ENCODE results near the gene C1QTNF5.

- TF ChIP-seq EZH2 (IDR thresholded peaks at IDR 0.05; ENCODE audit: borderline replicate concordance) (no peak), EZH2phosphoT487 (IDR thresholded peaks at IDR 0.05; ENCODE audit: low read depth, severe bottlenecking, unreplicated experiment) (no peak)
- TF ChIP-seq, protein P1, sequence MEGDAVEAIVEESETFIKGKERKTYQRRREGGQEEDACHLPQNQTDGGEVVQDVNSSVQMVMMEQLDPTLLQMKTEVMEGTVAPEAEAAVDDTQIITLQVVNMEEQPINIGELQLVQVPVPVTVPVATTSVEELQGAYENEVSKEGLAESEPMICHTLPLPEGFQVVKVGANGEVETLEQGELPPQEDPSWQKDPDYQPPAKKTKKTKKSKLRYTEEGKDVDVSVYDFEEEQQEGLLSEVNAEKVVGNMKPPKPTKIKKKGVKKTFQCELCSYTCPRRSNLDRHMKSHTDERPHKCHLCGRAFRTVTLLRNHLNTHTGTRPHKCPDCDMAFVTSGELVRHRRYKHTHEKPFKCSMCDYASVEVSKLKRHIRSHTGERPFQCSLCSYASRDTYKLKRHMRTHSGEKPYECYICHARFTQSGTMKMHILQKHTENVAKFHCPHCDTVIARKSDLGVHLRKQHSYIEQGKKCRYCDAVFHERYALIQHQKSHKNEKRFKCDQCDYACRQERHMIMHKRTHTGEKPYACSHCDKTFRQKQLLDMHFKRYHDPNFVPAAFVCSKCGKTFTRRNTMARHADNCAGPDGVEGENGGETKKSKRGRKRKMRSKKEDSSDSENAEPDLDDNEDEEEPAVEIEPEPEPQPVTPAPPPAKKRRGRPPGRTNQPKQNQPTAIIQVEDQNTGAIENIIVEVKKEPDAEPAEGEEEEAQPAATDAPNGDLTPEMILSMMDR (IDR thresholded peaks at IDR 0.05; ENCODE audit: poor library complexity), result peak; percentile 9
Observed at GRCh38 chr11:119389611-119390254, 49.0 kb upstream of the C1QTNF5 start.

Data from hepatocyte (in vitro differentiated cells).